MG63 (cell line): Measurements from ENCODE around the gene KCNAB2. TPM values are rescaled to one million over a fixed set of nuclear protein-coding genes. Genes with fewer than 3 reads are reported as not detected.
A peak's percentile ranks its signal among the peaks of the same experiment; 100 is the strongest.

Source experiments
- DNase-seq: peaks from one replicate; pipeline ENCODE4 v3.0.0-alpha.2; 2020
- H3K27me3 ChIP-seq: fragments of 250-450 bp; sonication (Bioruptor Pico); 2 replicates; pipeline ENCODE4 v1.5.1; 2020; ENCODE audit warnings: mild to moderate bottlenecking, moderate library complexity
- H3K36me3 ChIP-seq: fragments of 250-450 bp; sonication (Bioruptor Pico); 2 replicates; pipeline ENCODE4 v1.5.1; 2020; ENCODE audit warnings: mild to moderate bottlenecking, moderate library complexity
- H3K4me3 ChIP-seq: fragments of 250-450 bp; sonication (Bioruptor Pico); 2 replicates; pipeline ENCODE4 v1.5.1; 2020; ENCODE audit warnings: mild to moderate bottlenecking, moderate library complexity
- H3K9me3 ChIP-seq: fragments of 250-450 bp; sonication (Bioruptor Pico); 2 replicates; pipeline ENCODE4 v1.5.1; 2020; ENCODE audit warnings: mild to moderate bottlenecking, moderate library complexity
- total RNA-seq: library from RNA; depleted of rRNA; stranded (reverse); fragments of >200 nt; shearing (Covaris generic); gene quantifications from 2 replicates; pipeline ENCODE4 v1.2.3, GENCODE V29; 2014; ENCODE audit warnings: low replicate concordance

Gene KCNAB2
- total RNA-seq, 1 experiment from 2014 or later, result 6.2 TPM

DNA sequence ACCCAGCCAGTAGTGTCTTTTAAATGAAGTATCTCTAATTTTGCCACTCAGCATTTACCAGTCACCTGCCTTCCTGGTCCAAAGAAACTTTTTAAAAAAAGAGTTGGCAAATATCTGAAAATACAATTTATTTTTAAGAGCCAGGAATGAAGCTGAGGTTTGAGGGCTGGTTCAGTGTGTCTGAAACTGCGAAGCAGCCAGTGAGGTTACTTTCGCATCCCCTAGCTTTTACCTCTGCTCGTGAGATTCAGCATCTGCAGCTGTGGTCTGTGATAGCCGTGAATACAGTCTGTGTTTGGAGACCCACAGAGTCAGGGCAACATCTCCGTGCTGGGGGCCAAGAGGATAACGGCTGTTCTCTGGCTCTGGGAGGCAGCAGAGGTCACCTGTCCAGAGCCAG lies 21.3 kb upstream of the KCNAB2 start:
- Histone ChIP-seq H3K27me3 (no peaks in the 10 kb centered on the region), H3K9me3 (no peaks in the 10 kb centered on the region), H3K36me3 (no peaks in the 10 kb centered on the region), H3K4me3 (no peak overlapping the region)
- no peak for DNase-seq

- Histone ChIP-seq H3K4me3 (no peak overlapping the region), H3K36me3 (no peaks in the 10 kb centered on the region), H3K9me3 (no peaks in the 10 kb centered on the region), H3K27me3 (no peaks in the 10 kb centered on the region)
- DNase-seq, result peak; percentile 34
These were observed 20.2 kb upstream of the KCNAB2 start for GRCh38 chr1:6025269-6026094.

GRCh38 chr1:6026095-6026809 lies 19.4 kb upstream of the KCNAB2 start:
- Histone ChIP-seq H3K4me3 (no peak overlapping the region), H3K27me3 (no peaks in the 10 kb centered on the region), H3K9me3 (no peaks in the 10 kb centered on the region), H3K36me3 (no peaks in the 10 kb centered on the region)
- DNase-seq, result peak; percentile 71

DNA sequence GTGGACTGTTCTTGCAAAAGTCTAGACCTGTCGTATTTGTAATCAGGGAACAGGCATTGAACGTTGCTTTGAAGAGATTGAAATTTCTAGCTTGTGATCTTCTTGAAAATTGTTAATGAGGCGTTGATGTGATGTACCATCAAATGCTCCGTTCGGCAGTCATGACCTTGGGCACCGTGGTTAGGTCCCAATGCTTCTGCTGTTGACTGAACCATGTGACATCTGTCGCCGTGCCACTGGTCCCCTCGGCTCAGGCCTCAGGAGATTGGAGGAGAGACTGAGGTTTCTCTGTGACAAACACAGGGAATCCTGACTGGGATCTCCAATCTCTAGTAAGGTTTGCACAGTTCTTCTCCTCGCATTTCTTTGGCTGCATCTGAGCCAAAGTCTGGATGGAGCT lies 18.1 kb upstream of the KCNAB2 start:
- Histone ChIP-seq H3K27me3 (no peaks in the 10 kb centered on the region), H3K9me3 (no peaks in the 10 kb centered on the region), H3K36me3 (no peaks in the 10 kb centered on the region), H3K4me3 (no peak overlapping the region)
- DNase-seq, result no peak

- H3K4me3 ChIP-seq, result no peak overlapping the region
- H3K36me3 ChIP-seq, result no peaks in the 10 kb centered on the region
- no peaks in the 10 kb centered on the region for H3K9me3 ChIP-seq
- H3K27me3 ChIP-seq, result no peaks in the 10 kb centered on the region
- no peak for DNase-seq
These were observed 17.4 kb upstream of the KCNAB2 start for GRCh38 chr1:6028042-6028850.

- Histone ChIP-seq H3K36me3 (no peaks in the 10 kb centered on the region), H3K4me3 (no peak overlapping the region), H3K27me3 (no peaks in the 10 kb centered on the region), H3K9me3 (no peaks in the 10 kb centered on the region)
- DNase-seq, result no peak
These were observed 16.3 kb upstream of the KCNAB2 start for GRCh38 chr1:6029351-6029750.

DNA sequence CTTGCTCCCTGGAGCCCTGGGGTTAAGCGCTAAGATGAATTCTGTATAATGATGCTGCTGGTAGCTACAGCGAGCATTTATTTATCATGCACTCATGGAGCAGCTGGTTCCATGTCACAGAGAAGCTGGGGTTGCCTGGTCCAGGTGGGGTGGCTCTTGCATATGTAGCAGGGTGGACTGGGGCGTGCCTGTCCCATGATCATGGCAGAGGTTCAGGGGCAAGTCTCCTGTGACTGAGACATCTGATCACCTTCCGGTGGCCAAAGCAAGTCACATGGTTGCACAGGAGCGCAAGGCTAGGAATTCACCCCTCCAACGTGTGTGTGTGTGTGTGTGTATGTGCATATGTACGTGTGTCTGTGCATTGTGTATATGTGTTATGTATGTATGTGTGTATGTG lies 15.6 kb upstream of the KCNAB2 start:
- Histone ChIP-seq H3K36me3 (no peaks in the 10 kb centered on the region), H3K9me3 (no peaks in the 10 kb centered on the region), H3K27me3 (no peaks in the 10 kb centered on the region), H3K4me3 (no peak overlapping the region)
- DNase-seq, result no peak

DNA sequence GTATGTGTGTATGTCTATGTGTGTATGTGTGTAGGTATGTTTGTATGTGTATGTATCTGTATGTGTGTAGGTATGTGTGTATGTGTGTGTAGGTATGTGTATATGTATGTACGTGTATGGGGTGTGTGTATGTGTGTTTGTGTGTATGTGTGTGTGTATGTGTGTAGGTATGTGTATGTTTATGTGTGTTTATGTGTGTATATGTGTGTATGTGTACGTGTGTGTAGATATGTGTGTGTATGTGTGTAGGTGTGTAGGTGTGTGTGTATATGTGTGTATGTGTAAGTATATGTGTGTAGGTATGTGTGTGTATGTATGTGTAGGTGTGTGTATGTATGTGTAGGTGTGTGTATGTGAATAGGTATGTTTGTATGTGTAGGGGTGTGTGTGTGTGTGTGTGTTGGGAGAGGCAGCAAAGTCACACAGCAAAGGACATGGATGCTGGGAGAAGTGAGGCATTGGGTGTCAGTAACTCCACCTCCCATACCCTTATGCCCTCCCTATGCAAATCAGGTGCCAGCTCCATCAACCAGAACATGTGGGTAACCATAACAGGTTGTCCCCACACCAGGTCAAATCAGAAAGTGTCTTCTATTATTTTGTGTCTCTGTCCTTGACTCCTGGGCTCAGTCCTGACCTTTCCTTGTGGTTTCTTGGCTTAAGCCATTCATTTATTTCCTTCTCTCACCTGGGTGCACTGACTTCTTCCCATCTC lies 15.0 kb upstream of the KCNAB2 start:
- H3K36me3 ChIP-seq, result no peaks in the 10 kb centered on the region
- no peaks in the 10 kb centered on the region for H3K9me3 ChIP-seq
- no peak for DNase-seq
- H3K4me3 ChIP-seq, result no peak overlapping the region
- no peaks in the 10 kb centered on the region for H3K27me3 ChIP-seq

GRCh38 chr1:6033124-6033523 lies 12.6 kb upstream of the KCNAB2 start:
- Histone ChIP-seq H3K4me3 (no peak overlapping the region), H3K27me3 (no peaks in the 10 kb centered on the region), H3K9me3 (no peaks in the 10 kb centered on the region), H3K36me3 (no peaks in the 10 kb centered on the region)
- DNase-seq, result no peak

DNA sequence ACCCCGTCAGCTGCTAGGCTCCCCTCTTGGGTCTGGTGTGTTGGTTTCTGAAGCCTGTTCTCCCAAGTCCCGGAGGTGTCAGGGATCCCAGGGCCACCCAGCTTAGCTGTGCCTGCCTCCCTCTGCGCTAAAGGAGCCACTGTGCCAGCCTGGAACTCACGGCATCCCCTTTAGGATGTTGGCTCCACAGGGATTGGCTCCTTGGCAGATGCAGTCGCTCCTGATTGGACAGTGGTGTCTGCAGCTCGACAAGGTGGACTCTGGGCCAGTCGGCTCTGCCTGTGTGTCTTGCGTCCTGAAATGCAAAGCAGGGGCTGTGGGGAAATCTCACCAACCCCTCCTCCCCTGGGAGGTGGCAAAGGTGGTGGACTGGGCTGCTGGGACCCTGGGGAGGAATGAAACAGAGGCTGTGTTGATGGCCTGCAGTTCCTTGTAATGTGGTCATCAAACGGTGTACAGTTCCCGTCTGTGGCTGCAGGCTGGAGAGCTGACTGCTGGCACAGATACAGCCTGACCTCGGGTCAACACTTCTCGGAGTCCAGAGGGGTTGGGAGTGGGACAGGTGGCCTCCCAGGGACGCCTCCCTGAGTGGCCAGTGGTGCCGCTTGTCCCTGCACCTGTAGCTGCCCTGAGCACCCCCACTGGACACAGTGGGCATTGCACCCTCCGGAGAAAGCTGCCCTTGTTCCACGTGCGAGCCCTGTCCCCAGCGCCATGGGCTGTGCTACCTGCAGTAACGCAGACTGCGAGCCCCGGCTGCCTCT lies 11.5 kb upstream of the KCNAB2 start:
- Histone ChIP-seq H3K4me3 (no peak overlapping the region), H3K27me3 (no peaks in the 10 kb centered on the region)
- DNase-seq, result no peak

GRCh38 chr1:6034750-6035096 lies 11.0 kb upstream of the KCNAB2 start:
- no peak for DNase-seq
- Histone ChIP-seq H3K36me3 (no peaks in the 10 kb centered on the region), H3K4me3 (no peak overlapping the region), H3K27me3 (no peaks in the 10 kb centered on the region), H3K9me3 (no peaks in the 10 kb centered on the region)

More for the DNA sequence above, 11.5 kb upstream of the KCNAB2 start:
- Histone ChIP-seq H3K9me3 (no peaks in the 10 kb centered on the region), H3K36me3 (no peaks in the 10 kb centered on the region)

GRCh38 chr1:6035303-6035702 lies 10.4 kb upstream of the KCNAB2 start:
- DNase-seq, result no peak
- no peaks in the 10 kb centered on the region for H3K27me3 ChIP-seq
- no peak overlapping the region for H3K4me3 ChIP-seq
- no peaks in the 10 kb centered on the region for H3K36me3 ChIP-seq
- no peaks in the 10 kb centered on the region for H3K9me3 ChIP-seq

DNA sequence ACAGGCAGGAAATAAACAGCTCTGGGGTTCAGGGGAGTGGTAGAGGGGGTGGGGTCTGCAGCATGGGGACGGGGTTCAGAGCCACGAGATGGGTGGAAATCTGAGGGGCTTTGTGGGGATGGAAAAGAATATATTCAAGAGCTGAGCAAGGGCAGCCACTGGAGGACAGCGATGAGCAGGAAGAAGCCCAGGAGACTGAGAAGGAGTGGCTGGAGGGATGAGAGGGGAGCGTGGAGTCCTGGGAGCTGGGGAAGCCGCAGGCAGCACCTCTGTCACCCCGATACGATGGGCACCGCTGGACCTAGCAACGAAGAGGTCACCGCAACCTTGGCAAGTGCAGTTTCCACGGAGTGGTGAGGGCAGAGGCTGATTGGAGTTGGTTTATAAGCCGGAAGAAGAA lies 10.0 kb upstream of the KCNAB2 start:
- Histone ChIP-seq H3K27me3 (no peaks in the 10 kb centered on the region), H3K9me3 (no peaks in the 10 kb centered on the region), H3K4me3 (no peak overlapping the region), H3K36me3 (no peaks in the 10 kb centered on the region)
- DNase-seq, result no peak

- no peaks in the 10 kb centered on the region for H3K9me3 ChIP-seq
- H3K27me3 ChIP-seq, result no peaks in the 10 kb centered on the region
- H3K4me3 ChIP-seq, result no peak overlapping the region
- no peaks in the 10 kb centered on the region for H3K36me3 ChIP-seq
- peak; percentile 65 for DNase-seq
These were observed 8.3 kb upstream of the KCNAB2 start for GRCh38 chr1:6037338-6037762.

DNA sequence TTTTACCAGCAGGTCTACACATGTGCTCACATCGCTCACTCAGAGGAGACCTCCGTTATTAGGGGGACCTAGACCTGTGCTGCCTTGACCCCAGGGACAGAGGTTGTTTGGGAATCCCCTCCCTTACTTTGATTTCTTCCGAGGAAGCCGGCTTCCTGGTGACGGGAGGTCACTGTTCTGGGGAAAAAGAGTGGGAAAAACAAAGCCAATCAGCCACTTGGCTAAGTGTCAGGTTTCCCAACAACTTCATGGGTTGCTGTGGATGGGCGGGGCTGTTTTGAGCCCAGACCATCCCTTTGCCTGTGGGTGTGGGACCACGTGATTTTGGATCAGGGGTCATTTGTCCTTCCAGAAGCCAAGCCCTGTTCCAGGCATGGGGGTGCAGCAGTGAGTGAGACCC lies 7.1 kb upstream of the KCNAB2 start:
- Histone ChIP-seq H3K9me3 (no peaks in the 10 kb centered on the region), H3K27me3 (no peaks in the 10 kb centered on the region), H3K36me3 (no peaks in the 10 kb centered on the region), H3K4me3 (no peak overlapping the region)
- no peak for DNase-seq

GRCh38 chr1:6039031-6039430 lies 6.7 kb upstream of the KCNAB2 start:
- H3K36me3 ChIP-seq, result no peaks in the 10 kb centered on the region
- H3K4me3 ChIP-seq, result no peak overlapping the region
- no peaks in the 10 kb centered on the region for H3K27me3 ChIP-seq
- DNase-seq, result no peak
- no peaks in the 10 kb centered on the region for H3K9me3 ChIP-seq
